ENCODE measurements around the gene FNDC1.

DNA sequence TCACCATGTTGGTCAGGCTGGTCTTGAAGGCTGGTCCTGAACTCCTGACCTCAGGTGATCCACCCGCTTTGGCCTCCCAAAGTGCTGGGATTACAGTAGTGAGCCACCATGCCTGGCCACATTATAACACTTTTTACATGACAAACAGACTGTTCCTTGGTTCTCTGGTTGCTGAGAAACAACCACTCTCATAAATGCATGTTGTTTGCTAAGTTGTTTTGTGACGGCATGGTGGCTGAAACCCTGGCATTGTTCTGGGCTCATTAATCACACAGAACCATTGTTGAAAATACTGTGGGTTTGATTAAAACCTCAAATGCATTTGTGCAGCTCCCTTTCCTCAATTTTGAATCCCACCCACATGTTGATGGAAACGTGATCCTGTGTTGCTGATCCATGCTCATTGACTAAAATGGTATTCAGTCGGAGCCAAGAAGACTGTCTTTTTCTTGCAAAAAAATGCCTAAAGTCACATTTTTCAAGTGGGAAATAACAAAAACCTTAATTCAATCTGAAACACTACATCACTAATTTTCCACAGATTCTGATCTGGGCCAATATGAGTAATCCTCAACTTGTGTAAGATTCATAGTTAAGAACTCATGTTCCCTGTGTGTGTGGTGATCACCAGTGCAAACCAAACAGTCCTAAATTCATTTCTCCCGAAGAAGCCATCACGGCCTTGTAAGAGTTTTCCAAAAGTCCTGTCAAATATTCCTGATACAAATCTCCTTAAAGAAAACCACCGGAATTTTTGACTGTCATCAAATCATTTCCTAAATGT, 132.8 kb downstream of the FNDC1 start:
- no peak for TF ChIP-seq CTCF (conservative IDR thresholded peaks at IDR 0.05 in 1 of 2, IDR thresholded peaks at IDR 0.05 in 1 of 2; ENCODE audit: extremely low read depth in 1 of 2, insufficient read depth in 1 of 2, low read depth in 1 of 2, low read length in 2 of 2)
- TF ChIP-seq EZH2 (IDR thresholded peaks at IDR 0.05; ENCODE audit: borderline replicate concordance, low read length): no peak
